Glutamatergic neuron (in vitro differentiated cells): ENCODE data around the gene MACC1. TPM values are rescaled to one million over a fixed set of nuclear protein-coding genes. Genes with fewer than 3 reads are reported as not detected.

Source experiments
- DNase-seq: peaks from one replicate; pipeline ENCODE4 v3.0.0; 2022
- H3K27ac Mint-ChIP-seq: one replicate; pipeline ENCODE4 v1.8.0; 2020; ENCODE audit warnings: mild to moderate bottlenecking, mixed read lengths, inconsistent platforms; ENCODE audit not compliant: unreplicated experiment
- H3K27me3 Mint-ChIP-seq: one replicate; pipeline ENCODE4 v1.8.0; 2020; ENCODE audit warnings: mild to moderate bottlenecking, moderate library complexity, mixed read lengths, inconsistent platforms; ENCODE audit not compliant: unreplicated experiment
- H3K36me3 Mint-ChIP-seq: one replicate; pipeline ENCODE4 v1.8.0; 2020; ENCODE audit warnings: mild to moderate bottlenecking, mixed read lengths, inconsistent platforms; ENCODE audit not compliant: unreplicated experiment
- H3K4me1 Mint-ChIP-seq: one replicate; pipeline ENCODE4 v1.8.0; 2020; ENCODE audit warnings: mild to moderate bottlenecking, low read depth, mixed read lengths, inconsistent platforms; ENCODE audit not compliant: unreplicated experiment
- H3K4me3 Mint-ChIP-seq: one replicate; pipeline ENCODE4 v1.8.0; 2020; ENCODE audit warnings: mild to moderate bottlenecking, mixed read lengths, inconsistent platforms; ENCODE audit not compliant: unreplicated experiment
- H3K9me3 Mint-ChIP-seq: one replicate; pipeline ENCODE4 v1.8.0; 2020; ENCODE audit warnings: mild to moderate bottlenecking, moderate library complexity, mixed read lengths, inconsistent platforms; ENCODE audit not compliant: unreplicated experiment
- long read RNA-seq: library from polyadenylated mRNA; unstranded; transcript quantifications from one replicate; pipeline ENCODE4 v2.0.0, GENCODE V29; 2020; ENCODE audit not compliant: unreplicated experiment
- total RNA-seq: library from RNA; stranded (reverse); fragmentation: NEBNext Ultra II Directional; extraction: Animal tissue kit (Norgen Biotek cat#: 25700); gene quantifications from one replicate; pipeline ENCODE4 v1.2.1, GENCODE V29; 2021; ENCODE audit not compliant: unreplicated experiment
- TF ChIP-seq, protein P1 (sequence below): fragments of 200-600 bp; sonication (generic); IDR thresholded peaks from one replicate; pipeline ENCODE4 v1.5.0; 2021; ENCODE audit not compliant: partially characterized antibody, unreplicated experiment

The MACC1 gene
- 0.29 TPM for total RNA-seq
- long read RNA-seq = 0 reads

- H3K27me3 Mint-ChIP-seq = peaks cover 2% of the 10 kb centered on the region
- H3K9me3 Mint-ChIP-seq = no peaks in the 10 kb centered on the region
- no peak for DNase-seq
- no peak within 1 kb of the TSS for H3K27ac Mint-ChIP-seq
- H3K4me3 Mint-ChIP-seq = no peak within 1 kb of the TSS
- H3K4me1 Mint-ChIP-seq = no peaks in the 10 kb centered on the region
- TF ChIP-seq, protein P1, sequence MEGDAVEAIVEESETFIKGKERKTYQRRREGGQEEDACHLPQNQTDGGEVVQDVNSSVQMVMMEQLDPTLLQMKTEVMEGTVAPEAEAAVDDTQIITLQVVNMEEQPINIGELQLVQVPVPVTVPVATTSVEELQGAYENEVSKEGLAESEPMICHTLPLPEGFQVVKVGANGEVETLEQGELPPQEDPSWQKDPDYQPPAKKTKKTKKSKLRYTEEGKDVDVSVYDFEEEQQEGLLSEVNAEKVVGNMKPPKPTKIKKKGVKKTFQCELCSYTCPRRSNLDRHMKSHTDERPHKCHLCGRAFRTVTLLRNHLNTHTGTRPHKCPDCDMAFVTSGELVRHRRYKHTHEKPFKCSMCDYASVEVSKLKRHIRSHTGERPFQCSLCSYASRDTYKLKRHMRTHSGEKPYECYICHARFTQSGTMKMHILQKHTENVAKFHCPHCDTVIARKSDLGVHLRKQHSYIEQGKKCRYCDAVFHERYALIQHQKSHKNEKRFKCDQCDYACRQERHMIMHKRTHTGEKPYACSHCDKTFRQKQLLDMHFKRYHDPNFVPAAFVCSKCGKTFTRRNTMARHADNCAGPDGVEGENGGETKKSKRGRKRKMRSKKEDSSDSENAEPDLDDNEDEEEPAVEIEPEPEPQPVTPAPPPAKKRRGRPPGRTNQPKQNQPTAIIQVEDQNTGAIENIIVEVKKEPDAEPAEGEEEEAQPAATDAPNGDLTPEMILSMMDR = no peak
- H3K36me3 Mint-ChIP-seq = no peaks in the 10 kb centered on the region
These were observed at the start of gene MACC1 for GRCh38 chr7:20217193-20217948. Gene MACC1, minus strand, starts transcription at chr7:20217384. Its CDS starts 55,522 bp downstream, at chr7:20161862.

DNA sequence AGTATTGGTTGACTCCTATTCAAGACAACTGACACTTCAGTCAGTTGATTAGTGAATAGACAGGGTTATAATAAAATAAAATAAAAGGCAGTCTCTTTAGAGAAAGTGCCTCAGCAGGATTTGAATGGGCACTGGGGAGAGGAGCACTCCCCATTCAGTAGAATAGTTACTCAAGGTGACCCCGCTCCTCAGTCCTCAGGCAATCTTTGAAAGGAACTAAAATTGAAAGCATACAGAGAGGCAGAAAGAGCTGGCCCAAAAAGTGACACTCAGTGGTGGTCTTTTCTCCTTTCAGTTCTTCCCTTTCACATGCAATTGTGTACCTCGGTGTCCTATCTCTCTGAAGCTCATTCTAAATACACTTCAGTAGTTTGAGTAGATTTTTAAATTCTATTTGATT, 47.4 kb upstream of the MACC1 start:
- H3K36me3 Mint-ChIP-seq = no peaks in the 10 kb centered on the region
- H3K9me3 Mint-ChIP-seq = no peaks in the 10 kb centered on the region
- H3K4me1 Mint-ChIP-seq = no peaks in the 10 kb centered on the region
- no peaks in the 10 kb centered on the region for H3K27me3 Mint-ChIP-seq
- H3K27ac Mint-ChIP-seq = no peak overlapping the region
- no peak overlapping the region for H3K4me3 Mint-ChIP-seq
- DNase-seq = no peak
- TF ChIP-seq, protein P1 = no peak

DNA sequence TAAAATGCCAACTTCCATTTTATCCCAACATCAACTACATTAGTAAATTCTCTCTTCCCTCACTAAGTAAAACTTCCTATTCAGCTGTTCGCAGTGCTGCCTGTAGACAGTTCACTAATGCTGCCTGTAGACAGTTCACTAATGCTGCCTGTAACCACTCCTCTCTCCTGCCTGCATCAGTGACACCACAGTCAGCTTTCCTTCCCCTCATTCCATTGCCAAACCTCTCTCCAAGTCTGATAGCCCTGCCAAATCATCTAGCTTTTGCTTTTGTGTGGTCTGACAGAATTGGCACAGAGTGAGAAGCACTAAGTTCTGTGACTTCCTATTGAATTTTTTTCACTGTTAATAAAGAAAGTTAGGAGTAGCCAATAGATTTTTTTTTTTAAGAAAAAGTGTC, 43.0 kb upstream of the MACC1 start:
- TF ChIP-seq, protein P1 = no peak
- no peaks in the 10 kb centered on the region for H3K9me3 Mint-ChIP-seq
- H3K4me3 Mint-ChIP-seq = no peak overlapping the region
- no peaks in the 10 kb centered on the region for H3K4me1 Mint-ChIP-seq
- no peak overlapping the region for H3K27ac Mint-ChIP-seq
- no peaks in the 10 kb centered on the region for H3K36me3 Mint-ChIP-seq
- no peaks in the 10 kb centered on the region for H3K27me3 Mint-ChIP-seq
- DNase-seq = no peak

DNA sequence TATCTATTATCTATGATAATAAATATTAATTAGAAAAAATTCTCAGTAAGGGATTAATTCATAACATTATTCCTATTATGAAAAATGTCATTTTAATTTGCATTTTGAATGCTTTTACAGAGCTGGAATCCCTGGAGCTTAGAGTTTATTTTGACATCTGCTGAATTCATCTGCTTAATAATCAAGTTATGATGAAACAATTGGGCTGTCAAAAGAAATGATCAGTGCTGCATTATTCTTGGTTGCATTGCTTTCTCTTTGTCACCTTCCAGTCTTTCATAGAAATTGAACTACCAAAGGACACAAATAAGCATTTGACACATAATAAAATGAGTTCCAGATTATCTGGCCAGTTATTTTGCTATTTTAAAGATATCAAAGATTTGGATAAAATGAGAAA, 40.0 kb upstream of the MACC1 start:
- no peak overlapping the region for H3K4me3 Mint-ChIP-seq
- no peaks in the 10 kb centered on the region for H3K9me3 Mint-ChIP-seq
- no peaks in the 10 kb centered on the region for H3K36me3 Mint-ChIP-seq
- H3K4me1 Mint-ChIP-seq = no peaks in the 10 kb centered on the region
- DNase-seq = no peak
- H3K27ac Mint-ChIP-seq = no peak overlapping the region
- no peaks in the 10 kb centered on the region for H3K27me3 Mint-ChIP-seq
- TF ChIP-seq, protein P1 = no peak

- no peaks in the 10 kb centered on the region for H3K4me1 Mint-ChIP-seq
- H3K27me3 Mint-ChIP-seq = no peaks in the 10 kb centered on the region
- no peaks in the 10 kb centered on the region for H3K36me3 Mint-ChIP-seq
- TF ChIP-seq, protein P1 = no peak
- H3K27ac Mint-ChIP-seq = no peak overlapping the region
- no peak overlapping the region for H3K4me3 Mint-ChIP-seq
- DNase-seq = no peak
- H3K9me3 Mint-ChIP-seq = no peaks in the 10 kb centered on the region
These were observed 32.7 kb upstream of the MACC1 start for GRCh38 chr7:20249920-20250319.
